Measurements from ENCODE around the gene PRKAG3.
A peak's percentile ranks its signal among the peaks of the same experiment; 100 is the strongest.

Gene PRKAG3

GRCh38 chr2:218871345-218872302 lies 40.0 kb upstream of the PRKAG3 start:
- H3K27me3 Mint-ChIP-seq: peaks cover 33% of the 10 kb centered on the region
- peak; percentile 61 for ATAC-seq

GRCh38 chr2:218870984-218871344 lies 39.4 kb upstream of the PRKAG3 start:
- ATAC-seq: peak; percentile 10
- Mint-ChIP-seq H3K4me3 (peak overlapping the region; percentile 72), H3K27ac (no peak overlapping the region)

More at GRCh38 chr2:218871345-218872302, 40.0 kb upstream of the PRKAG3 start:
- H3K4me1 Mint-ChIP-seq: peaks cover 33% of the 10 kb centered on the region
- no peaks in the 10 kb centered on the region for H3K9me3 Mint-ChIP-seq
- H3K36me3 Mint-ChIP-seq: no peaks in the 10 kb centered on the region
- peak overlapping the region; percentile 9 for H3K27ac Mint-ChIP-seq
- H3K4me3 Mint-ChIP-seq: peak overlapping the region; percentile 73

GRCh38 chr2:218869064-218869463 lies 37.5 kb upstream of the PRKAG3 start:
- Mint-ChIP-seq H3K27ac (no peak overlapping the region), H3K9me3 (no peaks in the 10 kb centered on the region), H3K36me3 (no peaks in the 10 kb centered on the region), H3K27me3 (peaks cover 48% of the 10 kb centered on the region), H3K4me1 (peaks cover 30% of the 10 kb centered on the region), H3K4me3 (no peak overlapping the region)
- no peak for ATAC-seq

More at GRCh38 chr2:218870984-218871344, 39.4 kb upstream of the PRKAG3 start:
- Mint-ChIP-seq H3K4me1 (peaks cover 30% of the 10 kb centered on the region), H3K36me3 (no peaks in the 10 kb centered on the region), H3K9me3 (no peaks in the 10 kb centered on the region), H3K27me3 (peaks cover 35% of the 10 kb centered on the region)

GRCh38 chr2:218867900-218868299 lies 36.3 kb upstream of the PRKAG3 start:
- Mint-ChIP-seq H3K4me1 (peaks cover 24% of the 10 kb centered on the region), H3K27ac (no peak overlapping the region), H3K4me3 (no peak overlapping the region), H3K36me3 (no peaks in the 10 kb centered on the region), H3K9me3 (no peaks in the 10 kb centered on the region), H3K27me3 (peaks cover 50% of the 10 kb centered on the region)
- no peak for ATAC-seq

GRCh38 chr2:218865999-218866398 lies 34.4 kb upstream of the PRKAG3 start:
- Mint-ChIP-seq H3K4me3 (no peak overlapping the region), H3K27ac (no peak overlapping the region), H3K4me1 (peaks cover 14% of the 10 kb centered on the region), H3K9me3 (no peaks in the 10 kb centered on the region), H3K36me3 (no peaks in the 10 kb centered on the region), H3K27me3 (peaks cover 51% of the 10 kb centered on the region)
- no peak for ATAC-seq

- Mint-ChIP-seq H3K27ac (no peak overlapping the region), H3K4me3 (no peak overlapping the region), H3K27me3 (peaks cover 57% of the 10 kb centered on the region), H3K36me3 (no peaks in the 10 kb centered on the region), H3K9me3 (no peaks in the 10 kb centered on the region), H3K4me1 (peaks cover 15% of the 10 kb centered on the region)
- ATAC-seq: no peak
These were observed 33.8 kb upstream of the PRKAG3 start for GRCh38 chr2:218865396-218865795.

- no peak for ATAC-seq
- Mint-ChIP-seq H3K9me3 (no peaks in the 10 kb centered on the region), H3K36me3 (no peaks in the 10 kb centered on the region), H3K27ac (no peak overlapping the region), H3K27me3 (peaks cover 80% of the 10 kb centered on the region), H3K4me3 (no peak overlapping the region), H3K4me1 (peaks cover 25% of the 10 kb centered on the region)
These were observed 31.5 kb upstream of the PRKAG3 start for GRCh38 chr2:218863021-218863520.

GRCh38 chr2:218861645-218862318 lies 30.2 kb upstream of the PRKAG3 start:
- ATAC-seq: no peak
- H3K4me1 Mint-ChIP-seq: peaks cover 25% of the 10 kb centered on the region
- no peak overlapping the region for H3K4me3 Mint-ChIP-seq
- H3K27ac Mint-ChIP-seq: no peak overlapping the region
- no peaks in the 10 kb centered on the region for H3K9me3 Mint-ChIP-seq
- H3K27me3 Mint-ChIP-seq: peaks cover 93% of the 10 kb centered on the region
- H3K36me3 Mint-ChIP-seq: no peaks in the 10 kb centered on the region

- H3K9me3 Mint-ChIP-seq: no peaks in the 10 kb centered on the region
- no peak overlapping the region for H3K4me3 Mint-ChIP-seq
- peaks cover 25% of the 10 kb centered on the region for H3K4me1 Mint-ChIP-seq
- no peak overlapping the region for H3K27ac Mint-ChIP-seq
- H3K27me3 Mint-ChIP-seq: peaks cover 99% of the 10 kb centered on the region
- no peak for ATAC-seq
- H3K36me3 Mint-ChIP-seq: no peaks in the 10 kb centered on the region
These were observed 29.4 kb upstream of the PRKAG3 start for GRCh38 chr2:218860950-218861381.

GRCh38 chr2:218859988-218860831 lies 28.6 kb upstream of the PRKAG3 start:
- H3K27ac Mint-ChIP-seq: no peak overlapping the region
- H3K9me3 Mint-ChIP-seq: no peaks in the 10 kb centered on the region
- no peaks in the 10 kb centered on the region for H3K36me3 Mint-ChIP-seq
- H3K4me3 Mint-ChIP-seq: peak overlapping the region; percentile 69
- peaks cover 25% of the 10 kb centered on the region for H3K4me1 Mint-ChIP-seq
- peaks cover 99% of the 10 kb centered on the region for H3K27me3 Mint-ChIP-seq
- ATAC-seq: no peak

- no peak for ATAC-seq
- peaks cover 99% of the 10 kb centered on the region for H3K27me3 Mint-ChIP-seq
- H3K36me3 Mint-ChIP-seq: no peaks in the 10 kb centered on the region
- H3K9me3 Mint-ChIP-seq: no peaks in the 10 kb centered on the region
- peaks cover 25% of the 10 kb centered on the region for H3K4me1 Mint-ChIP-seq
- peak within 1 kb of the TSS; percentile 69 for H3K4me3 Mint-ChIP-seq
- no peak within 1 kb of the TSS for H3K27ac Mint-ChIP-seq
These were observed 28.0 kb upstream of the PRKAG3 start, which contains the start of gene WNT6 for GRCh38 chr2:218859556-218859987. WNT6 (plus strand) TSS chr2:218859805; CDS start chr2:218860038, 233 bp downstream.

GRCh38 chr2:218858671-218859555 lies 27.3 kb upstream of the PRKAG3 start:
- Mint-ChIP-seq H3K27me3 (peaks cover 99% of the 10 kb centered on the region), H3K9me3 (no peaks in the 10 kb centered on the region), H3K4me3 (peak overlapping the region; percentile 61), H3K27ac (no peak overlapping the region), H3K36me3 (no peaks in the 10 kb centered on the region), H3K4me1 (peaks cover 25% of the 10 kb centered on the region)
- peak; percentile 10 for ATAC-seq

- Mint-ChIP-seq H3K4me3 (no peak overlapping the region), H3K27me3 (peaks cover 99% of the 10 kb centered on the region), H3K9me3 (no peaks in the 10 kb centered on the region), H3K27ac (no peak overlapping the region), H3K4me1 (peaks cover 30% of the 10 kb centered on the region), H3K36me3 (no peaks in the 10 kb centered on the region)
- ATAC-seq: no peak
These were observed 26.5 kb upstream of the PRKAG3 start for GRCh38 chr2:218858138-218858445.

All from stimulated activated memory B cell treated with anti-CD40 and anti-IgM and Interleukin-4, amounts not matched to agents 10 μg/mL and 1 μg/mL and 100 μg/mL, for 72 hours (primary cell).